DMS79 treated with DMSO at 0.1 percent for 48 hours (cell line): ENCODE data around the gene CCDC148.

ENCODE experiments used
- DNase-seq: peaks from one replicate; lab custom pipeline; 2025; lab: John Stamatoyannopoulos, UW

The CCDC148 gene

GRCh38 chr2:158212301-158212700 lies 244.3 kb downstream of the CCDC148 start:
- DNase-seq: no peak

DNA sequence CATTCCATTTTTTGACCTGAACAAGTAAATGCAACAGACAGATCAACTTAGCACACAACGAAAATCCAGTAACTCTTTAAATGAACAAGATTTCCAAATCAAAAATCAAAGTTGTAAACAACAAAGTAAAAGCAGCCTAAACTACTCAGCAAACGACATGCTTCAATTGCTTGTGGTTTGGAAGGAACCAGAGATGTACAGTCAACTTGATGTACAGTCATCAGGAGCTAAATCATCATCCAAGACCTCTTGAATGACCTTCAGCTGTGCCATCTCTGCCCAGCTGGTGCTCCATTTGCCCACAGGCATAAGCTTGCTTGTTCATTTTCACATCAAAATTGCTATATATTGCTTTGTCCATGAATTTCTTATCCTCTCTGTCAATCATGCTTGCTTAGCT lies 245.1 kb downstream of the CCDC148 start:
- DNase-seq: no peak

- no peak for DNase-seq
These were observed 249.2 kb downstream of the CCDC148 start for GRCh38 chr2:158207354-158207753.

DNA sequence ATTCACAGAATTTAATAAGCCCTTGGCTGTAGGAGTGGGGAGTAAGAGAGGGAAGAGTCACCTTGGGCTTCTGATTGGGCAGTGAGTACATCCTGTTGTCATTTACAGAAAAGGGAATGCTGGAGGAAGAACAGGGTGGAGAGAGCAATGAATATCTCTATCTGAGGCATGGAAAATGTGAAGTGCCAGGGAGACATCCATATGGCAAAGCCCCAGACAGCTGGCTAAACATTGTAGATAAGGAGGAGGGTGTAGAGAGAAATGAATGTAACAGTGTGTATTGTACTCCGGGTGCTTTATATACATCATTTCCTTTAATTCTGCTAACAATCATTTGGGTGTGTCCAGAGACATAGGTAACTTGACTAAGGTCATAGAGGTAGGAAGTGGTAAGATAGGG lies 251.3 kb downstream of the CCDC148 start:
- no peak for DNase-seq

- DNase-seq: no peak
These were observed 251.8 kb downstream of the CCDC148 start for GRCh38 chr2:158204741-158205165.

- DNase-seq: peak; percentile 68
These were observed 254.3 kb downstream of the CCDC148 start for GRCh38 chr2:158202161-158202815.

DNA sequence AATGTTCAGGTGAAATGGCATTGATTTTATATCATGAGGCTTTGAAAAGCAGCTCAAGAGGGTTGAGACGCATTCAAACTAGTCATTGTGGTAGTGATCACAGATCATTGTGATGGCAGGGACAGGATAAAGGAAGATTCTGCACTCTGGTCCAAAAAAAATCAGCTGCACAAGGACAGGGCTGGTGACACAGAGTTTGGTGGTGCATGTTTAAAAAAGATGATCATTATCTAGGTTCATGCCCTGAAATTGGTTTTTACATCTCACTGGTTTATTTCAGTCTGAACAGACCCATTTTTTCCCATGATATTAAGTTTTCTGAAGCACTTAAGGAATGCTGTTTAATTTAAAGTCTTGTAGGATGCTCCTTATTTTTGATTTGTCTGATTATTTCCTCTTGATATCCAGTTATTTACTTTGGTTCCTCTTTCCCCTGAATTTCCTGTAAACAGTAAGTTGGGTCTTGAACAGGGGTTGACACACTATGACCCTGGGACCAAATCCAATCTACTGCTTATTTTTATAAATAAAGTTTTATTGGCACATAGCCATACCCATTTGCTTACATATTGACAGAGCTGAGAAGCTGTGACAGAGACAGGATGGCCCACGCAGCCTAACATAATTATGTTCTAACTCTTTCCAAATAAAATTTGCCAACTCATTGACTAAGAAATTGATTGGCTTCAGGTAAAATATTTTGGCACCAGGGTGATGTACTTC lies 256.5 kb downstream of the CCDC148 start:
- no peak for DNase-seq

GRCh38 chr2:158197940-158198339 lies 258.6 kb downstream of the CCDC148 start:
- peak; percentile 34 for DNase-seq

DNA sequence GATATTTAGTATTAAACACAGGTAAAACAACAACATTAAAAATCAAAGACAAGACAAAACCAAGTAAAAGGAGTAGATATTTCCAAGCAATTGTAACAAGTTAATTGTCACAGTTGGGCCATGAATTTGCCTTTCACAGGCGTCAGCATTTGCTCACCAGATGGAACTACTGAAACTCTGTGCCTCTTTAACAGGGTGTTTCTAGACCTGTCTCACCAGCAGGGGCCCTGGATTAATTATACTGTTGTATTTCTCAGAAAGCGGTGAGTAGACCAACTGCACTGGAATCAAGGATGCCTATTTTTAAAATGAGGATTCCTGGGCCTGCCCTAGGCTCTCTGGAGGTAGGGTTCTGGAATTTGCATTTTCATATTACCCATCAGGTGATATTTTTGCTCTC lies 262.3 kb downstream of the CCDC148 start:
- no peak for DNase-seq

DNA sequence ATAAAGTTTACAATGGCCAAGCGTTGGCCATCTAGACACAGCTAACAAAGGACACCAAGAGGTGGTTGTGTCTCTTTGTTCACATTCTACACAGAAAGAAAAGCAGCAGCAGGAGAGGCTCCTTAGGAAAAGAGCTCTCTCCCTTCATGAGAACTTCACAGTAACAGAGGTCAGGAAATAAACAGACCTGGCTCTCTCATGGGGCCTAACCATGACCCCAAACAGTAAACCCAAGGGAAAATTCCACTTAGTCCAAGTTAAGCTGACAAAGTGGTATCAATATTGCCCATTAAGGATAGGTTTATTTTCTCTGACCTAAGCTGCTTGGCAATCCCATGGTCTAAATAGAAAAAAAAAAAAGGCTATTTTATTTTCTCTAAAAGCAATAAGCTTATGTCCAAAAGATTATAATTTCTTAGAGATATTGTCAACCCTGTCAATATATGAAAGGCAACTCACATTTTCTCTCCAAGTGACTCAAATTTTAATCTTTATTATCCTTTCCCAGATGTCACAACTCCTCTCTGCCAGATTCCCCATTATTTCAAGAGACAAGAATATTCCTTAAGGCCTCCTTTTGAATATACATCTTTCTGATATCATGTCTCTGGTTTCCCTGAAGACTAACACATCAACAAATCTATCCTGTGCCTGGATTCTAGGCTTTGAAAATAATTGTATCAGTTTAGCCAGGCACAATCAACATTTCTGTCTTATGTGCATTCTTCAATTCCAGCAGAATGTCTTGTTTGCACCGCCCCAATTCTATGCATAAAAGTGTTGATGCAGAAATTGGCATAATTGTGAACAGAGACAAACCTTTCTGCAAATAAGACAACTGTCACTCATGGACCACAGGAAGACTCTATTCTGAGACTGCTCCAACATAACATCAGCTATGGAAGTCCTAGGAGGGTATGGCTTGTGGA lies 263.8 kb downstream of the CCDC148 start:
- no peak for DNase-seq

DNA sequence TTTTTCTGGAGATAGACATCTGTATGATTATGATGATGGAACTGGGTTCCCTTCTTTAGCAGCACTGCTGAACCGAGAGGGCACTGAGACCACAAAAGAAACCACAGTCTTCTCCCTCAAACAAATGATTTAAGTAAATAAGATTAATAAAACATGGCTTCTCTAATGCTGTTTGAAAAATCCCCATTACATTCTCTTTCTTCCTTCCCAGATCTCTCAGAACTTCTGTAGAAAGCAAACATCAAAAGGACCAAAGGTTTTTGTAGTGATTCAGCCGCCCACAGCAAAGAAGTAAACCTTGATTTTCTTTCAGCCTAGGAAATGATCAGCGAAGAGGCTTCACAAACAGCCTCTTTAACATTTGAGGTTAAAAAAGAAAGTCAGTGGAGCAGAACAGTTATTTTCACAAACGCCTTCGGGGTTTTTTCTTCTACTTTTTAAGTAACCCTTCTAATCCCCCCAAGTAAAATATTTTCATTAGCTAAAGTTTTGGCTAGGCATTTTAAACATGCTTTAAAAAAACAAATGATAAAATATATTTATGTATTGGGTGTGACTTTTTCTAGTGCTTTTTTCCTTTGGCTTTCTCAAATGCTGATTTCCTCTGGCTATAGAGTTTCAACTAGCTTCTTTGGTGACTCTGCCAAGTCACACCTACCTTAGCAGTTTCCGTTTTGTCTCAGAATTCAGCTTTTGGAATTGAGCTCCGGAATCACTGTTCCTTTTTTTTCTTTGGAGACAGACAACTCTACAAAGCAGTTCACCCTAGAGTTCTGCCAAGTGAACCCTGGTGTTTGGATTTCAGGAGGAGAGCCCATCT lies 265.3 kb downstream of the CCDC148 start:
- peak; percentile 84 for DNase-seq

DNA sequence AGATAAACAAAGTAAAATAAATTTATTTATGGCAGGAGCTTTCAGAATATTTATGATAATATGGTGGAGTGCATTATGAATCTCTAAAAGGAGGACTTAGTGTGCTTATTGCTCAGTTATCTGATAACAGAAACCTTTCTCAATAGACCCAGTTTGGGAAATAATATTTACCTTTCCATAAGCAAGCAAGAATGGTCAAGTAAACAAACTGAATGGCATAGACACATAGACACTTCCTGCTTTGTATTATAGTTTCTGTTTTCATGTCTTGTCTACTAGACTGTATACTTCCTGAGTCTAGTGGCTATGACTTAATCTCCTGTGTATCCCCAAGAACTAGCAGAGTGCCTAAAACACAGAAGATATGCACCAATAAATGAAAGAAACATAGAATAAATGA lies 267.0 kb downstream of the CCDC148 start:
- no peak for DNase-seq

DNA sequence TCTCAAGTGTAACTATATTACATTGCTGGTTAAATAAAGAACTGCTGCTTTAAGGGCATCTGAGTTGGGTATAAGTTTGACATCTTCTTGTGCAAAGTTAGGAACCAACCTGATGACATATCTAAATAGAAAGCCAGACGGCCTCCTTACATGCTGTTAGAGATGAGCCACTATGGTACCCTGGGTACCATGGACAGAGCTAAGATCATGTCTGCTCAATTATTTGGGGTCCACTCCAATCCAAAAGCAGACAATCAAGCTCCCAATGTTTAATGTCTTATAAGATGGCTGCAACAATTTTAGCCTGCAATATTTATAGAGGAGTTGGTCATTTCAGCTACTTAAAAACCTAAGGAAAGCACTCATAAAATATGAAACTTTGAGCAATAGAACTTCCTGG lies 268.6 kb downstream of the CCDC148 start:
- DNase-seq: no peak

- DNase-seq: no peak
These were observed 271.8 kb downstream of the CCDC148 start for GRCh38 chr2:158184556-158185343.

DNA sequence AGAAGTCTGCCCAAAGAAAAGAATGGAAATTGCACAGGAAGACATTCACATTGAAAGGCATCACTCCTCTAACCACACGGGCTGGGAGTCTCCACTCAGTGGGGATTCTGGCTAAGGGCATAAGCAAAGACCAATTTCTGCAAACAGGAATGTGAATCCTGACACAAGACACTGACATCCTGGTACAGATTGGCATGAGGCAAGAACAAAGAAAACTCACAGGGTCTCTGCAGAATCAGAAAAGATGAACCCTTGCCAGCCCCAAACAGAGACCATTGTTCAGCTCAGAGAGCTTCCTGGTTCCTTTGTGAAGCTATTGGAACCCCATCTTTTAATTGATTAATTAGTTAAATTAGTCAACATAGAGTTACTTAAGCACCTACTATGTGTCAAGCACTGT lies 272.6 kb downstream of the CCDC148 start:
- DNase-seq: no peak

GRCh38 chr2:158182676-158183295 lies 273.8 kb downstream of the CCDC148 start:
- DNase-seq: no peak

- DNase-seq: no peak
These were observed 275.4 kb downstream of the CCDC148 start for GRCh38 chr2:158181171-158181570.

DNA sequence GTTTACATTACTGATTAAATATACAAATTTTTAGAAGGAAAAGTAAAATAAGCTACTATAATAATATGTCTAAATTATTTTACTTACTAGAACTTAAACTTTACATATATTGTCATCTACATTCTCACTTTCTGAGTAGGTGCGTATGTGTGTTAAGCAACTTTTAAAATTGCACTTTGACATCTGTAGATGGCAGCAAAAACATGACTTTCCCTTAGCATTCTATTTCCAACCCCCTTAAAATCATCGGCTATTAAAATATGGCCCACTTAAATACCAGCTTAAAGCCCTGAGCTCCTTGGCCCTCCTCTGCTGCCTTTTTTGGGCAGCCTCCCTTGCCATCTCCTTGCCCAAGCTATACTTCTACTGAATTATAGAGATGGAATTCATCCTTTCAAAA lies 276.9 kb downstream of the CCDC148 start:
- no peak for DNase-seq

- peak; percentile 17 for DNase-seq
These were observed 277.9 kb downstream of the CCDC148 start for GRCh38 chr2:158178646-158179045.

GRCh38 chr2:158174956-158175355 lies 281.6 kb downstream of the CCDC148 start:
- no peak for DNase-seq

- DNase-seq: no peak
These were observed 282.1 kb downstream of the CCDC148 start for GRCh38 chr2:158174495-158174894.
